GM04503 (cell line): Measurements from ENCODE around the gene HOXC5.
"Not testable (repeated sequence)": the region's sequence is repeated elsewhere in the genome, so short reads cannot be mapped to it uniquely, and the experiment has no call there.

Source experiments
- DNase-seq: peaks from one replicate; pipeline ENCODE4 v3.0.0-alpha.2; 2012; ENCODE audit warnings: low read depth

Gene HOXC5

GRCh38 chr12:54033980-54034784, 1.3 kb downstream of the HOXC5 start:
- no peak for DNase-seq

GRCh38 chr12:54034785-54035310, 2.0 kb downstream of the HOXC5 start:
- no peak for DNase-seq

GRCh38 chr12:54035568-54036264, 2.9 kb downstream of the HOXC5 start:
- no peak for DNase-seq

- no peak for DNase-seq
Observed at GRCh38 chr12:54036620-54037359, 3.9 kb downstream of the HOXC5 start.

GRCh38 chr12:54037360-54038283, 4.8 kb downstream of the HOXC5 start:
- DNase-seq = no peak

GRCh38 chr12:54038284-54038870, 5.5 kb downstream of the HOXC5 start:
- DNase-seq = no peak

- no peak for DNase-seq
Observed at GRCh38 chr12:54038871-54039414, 6.1 kb downstream of the HOXC5 start.

GRCh38 chr12:54039417-54040147, 6.7 kb downstream of the HOXC5 start:
- no peak for DNase-seq

GRCh38 chr12:54040148-54040494, 7.3 kb downstream of the HOXC5 start:
- no peak for DNase-seq

GRCh38 chr12:54040648-54041047, 7.8 kb downstream of the HOXC5 start:
- DNase-seq = no peak

GRCh38 chr12:54041097-54041690, 8.3 kb downstream of the HOXC5 start:
- no peak for DNase-seq

GRCh38 chr12:54042033-54042432, 9.2 kb downstream of the HOXC5 start:
- DNase-seq = not testable (repeated sequence)

- DNase-seq = no peak
Observed at GRCh38 chr12:54042970-54043853, 10.4 kb downstream of the HOXC5 start.

- DNase-seq = no peak
Observed at GRCh38 chr12:54044425-54045103, 11.7 kb downstream of the HOXC5 start.

GRCh38 chr12:54045401-54045800, 12.6 kb downstream of the HOXC5 start:
- DNase-seq = no peak

- no peak for DNase-seq
Observed at GRCh38 chr12:54045868-54046521, 13.1 kb downstream of the HOXC5 start.

- DNase-seq = no peak
Observed at GRCh38 chr12:54046809-54047159, 13.9 kb downstream of the HOXC5 start.
